Right lung (tissue), 5 donors: ENCODE data around the gene MACROD1. TPM values are rescaled to one million over a fixed set of nuclear protein-coding genes. Genes with fewer than 3 reads are reported as not detected.
A peak's percentile ranks its signal among the peaks of the same experiment; 100 is the strongest.

Experiments
- DNase-seq, 2 donors: peaks; one replicate each; pipeline ENCODE4 v3.0.0-alpha.2; 2013
- polyA plus RNA-seq, 5 donors: library from polyadenylated mRNA; unstranded; fragments of 120-200 nt; gene quantifications; one replicate each; pipeline versions ENCODE4 v1.2.1 to v1.2.3, GENCODE V29; 2013; ENCODE audit warnings: inconsistent platforms in 1 of 5, low replicate concordance in 1 of 5; ENCODE audit not compliant: insufficient read length in 5 of 5, insufficient read depth in 1 of 5

MACROD1 gene
- polyA plus RNA-seq, 5 donors: 16.4 to 26.7 (median 24.3) TPM

- DNase-seq: no peak
Observed at GRCh38 chr11:64153812-64154211, 12.1 kb downstream of the MACROD1 start.

- peak in 1 of 2 donors; percentile 53 for DNase-seq
Observed at GRCh38 chr11:64152841-64153691, 12.8 kb downstream of the MACROD1 start.

GRCh38 chr11:64151337-64151736 is 14.6 kb downstream of the MACROD1 start:
- DNase-seq: no peak

- no peak for DNase-seq
Observed at GRCh38 chr11:64150481-64151239, 15.3 kb downstream of the MACROD1 start.

GRCh38 chr11:64150051-64150450 is 15.9 kb downstream of the MACROD1 start:
- no peak for DNase-seq

GRCh38 chr11:64148917-64149617 is 16.8 kb downstream of the MACROD1 start:
- DNase-seq: no peak

- peak; percentile 86 to 88 for DNase-seq
Observed at GRCh38 chr11:64148226-64148916, 17.5 kb downstream of the MACROD1 start.

- DNase-seq: no peak
Observed at GRCh38 chr11:64146036-64146955, 19.6 kb downstream of the MACROD1 start.

- DNase-seq: no peak
Observed at GRCh38 chr11:64144587-64145472, 21.1 kb downstream of the MACROD1 start.

- DNase-seq: no peak
Observed at GRCh38 chr11:64141081-64141783, 24.7 kb downstream of the MACROD1 start.

GRCh38 chr11:64140082-64140481 is 25.8 kb downstream of the MACROD1 start:
- no peak for DNase-seq

- no peak for DNase-seq
Observed at GRCh38 chr11:64139049-64139448, 26.9 kb downstream of the MACROD1 start.

- DNase-seq: no peak
Observed at GRCh38 chr11:64138398-64138797, 27.5 kb downstream of the MACROD1 start.

- DNase-seq: no peak
Observed at GRCh38 chr11:64136765-64137441, 29.0 kb downstream of the MACROD1 start.

GRCh38 chr11:64135711-64136110 is 30.2 kb downstream of the MACROD1 start:
- DNase-seq: no peak

GRCh38 chr11:64134963-64135362 is 30.9 kb downstream of the MACROD1 start:
- no peak for DNase-seq

- no peak for DNase-seq
Observed at GRCh38 chr11:64132982-64133705, 32.8 kb downstream of the MACROD1 start.
